MCF 10A (cell line): ENCODE data around the gene TIFAB. TPM values are rescaled to one million over a fixed set of nuclear protein-coding genes. Genes with fewer than 3 reads are reported as not detected.

Source experiments
- BruUV-seq: library from RNA; stranded (reverse); fragments of 400-500 nt; replicated peaks from 2 replicates; lab custom pipeline; 2021; lab: Mats Ljungman, UMichigan
- CTCF ChIA-PET: fragments of 300-600 bp; sonication (Branson Sonifier 250); formaldehyde crosslinking; extraction: SDS; loops from one replicate; lab custom pipeline; 2021; ENCODE audit warnings: antibody characterized with exemption, inconsistent platforms; lab: Yijun Ruan, JAX
- POLR2A ChIA-PET: fragments of 300-600, 350-650 bp; sonication (Branson Sonifier 250); formaldehyde crosslinking; extraction: SDS; loops from one replicate; lab custom pipeline; 2020; ENCODE audit warnings: antibody characterized with exemption, inconsistent platforms; lab: Yijun Ruan, JAX
- DNase-seq: peaks from one replicate; pipeline ENCODE4 v3.0.0-alpha.2; 2018; ENCODE audit not compliant: unreplicated experiment
- H3K27ac Mint-ChIP-seq: one replicate; pipeline ENCODE4 v1.8.0; 2022; ENCODE audit warnings: mild to moderate bottlenecking, low read depth, mixed read lengths; ENCODE audit not compliant: unreplicated experiment
- H3K27me3 Mint-ChIP-seq: one replicate; pipeline ENCODE4 v1.8.0; 2022; ENCODE audit warnings: mixed read lengths; ENCODE audit not compliant: insufficient read depth, unreplicated experiment
- H3K36me3 Mint-ChIP-seq: one replicate; pipeline ENCODE4 v1.8.0; 2022; ENCODE audit warnings: mild to moderate bottlenecking, moderate library complexity, mixed read lengths; ENCODE audit not compliant: insufficient read depth, unreplicated experiment
- H3K4me1 Mint-ChIP-seq: one replicate; pipeline ENCODE4 v1.8.0; 2022; ENCODE audit warnings: mixed read lengths; ENCODE audit not compliant: insufficient read depth, unreplicated experiment
- H3K4me3 Mint-ChIP-seq: one replicate; pipeline ENCODE4 v1.8.0; 2022; ENCODE audit warnings: mild to moderate bottlenecking, moderate library complexity, mixed read lengths; ENCODE audit not compliant: unreplicated experiment
- H3K9me3 Mint-ChIP-seq: one replicate; pipeline ENCODE4 v1.8.0; 2022; ENCODE audit warnings: mixed read lengths; ENCODE audit not compliant: unreplicated experiment
- CTCF ChIP-seq: fragments of 200-600 bp; IDR thresholded peaks from one replicate; pipeline ENCODE4 v1.8.0; 2022; ENCODE audit warnings: antibody characterized with exemption, mild to moderate bottlenecking; ENCODE audit not compliant: unreplicated experiment
- intact Hi-C: fragments of 100-400 bp; cut with micrococcal nuclease; formaldehyde crosslinking; loops from 2 replicates; pipeline ENCODE4 v1.14.1; 2022
- total RNA-seq: library from RNA; stranded (reverse); gene quantifications from 2 replicates; pipeline ENCODE4 v1.2.3, GENCODE V29; 2022

TIFAB gene
- total RNA-seq, 1 experiment from 2014 or later, result not detected

- ChIA-PET POLR2A (interaction anchor here (0.6 to 1.2 kb wide), 3 partner anchors 15 to 1258 kb away, joined by 3 read pairs; no protein-coding TSS in a partner anchor), CTCF (interaction anchor here (0.6 to 7.6 kb wide), 12 partner anchors 13 to 527 kb away, joined by 3 to 60 read pairs (median 5); no protein-coding TSS in a partner anchor)
- TF ChIP-seq CTCF, result no peak
- peaks cover 10% of the 10 kb centered on the region for H3K4me1 Mint-ChIP-seq
- H3K9me3 Mint-ChIP-seq, result no peaks in the 10 kb centered on the region
- H3K27ac Mint-ChIP-seq, result no peak overlapping the region
- no peaks in the 10 kb centered on the region for H3K27me3 Mint-ChIP-seq
- H3K4me3 Mint-ChIP-seq, result no peak overlapping the region
- DNase-seq, result no peak
- H3K36me3 Mint-ChIP-seq, result no peaks in the 10 kb centered on the region
- intact Hi-C loops, result no loop called here
- BruUV-seq, result no TSS peak
Measured at GRCh38 chr5:135438636-135439221, 13.4 kb downstream of the TIFAB start.

- no TSS peak for BruUV-seq
- Mint-ChIP-seq H3K36me3 (no peaks in the 10 kb centered on the region), H3K9me3 (no peaks in the 10 kb centered on the region), H3K27me3 (no peaks in the 10 kb centered on the region), H3K4me3 (no peak overlapping the region), H3K27ac (no peak overlapping the region), H3K4me1 (peaks cover 10% of the 10 kb centered on the region)
- DNase-seq, result peak; percentile 74
- no peak for TF ChIP-seq CTCF
- intact Hi-C loops, result no loop called here
- CTCF ChIA-PET, result interaction anchor here (0.6 to 7.6 kb wide), 13 partner anchors 12 to 562 kb away, joined by 3 to 60 read pairs (median 5); no protein-coding TSS in a partner anchor
- POLR2A ChIA-PET, result interaction anchor here (1.0 kb wide), 1 partner anchor 34 kb away, joined by 3 read pairs; no protein-coding TSS in a partner anchor
Measured at GRCh38 chr5:135437796-135438560, 14.2 kb downstream of the TIFAB start.

GRCh38 chr5:135437422-135437795 lies 14.7 kb downstream of the TIFAB start:
- no peak overlapping the region for H3K4me3 Mint-ChIP-seq
- DNase-seq, result no peak
- BruUV-seq, result no TSS peak
- intact Hi-C loops, result no loop called here
- H3K9me3 Mint-ChIP-seq, result no peaks in the 10 kb centered on the region
- no peaks in the 10 kb centered on the region for H3K36me3 Mint-ChIP-seq
- no peaks in the 10 kb centered on the region for H3K27me3 Mint-ChIP-seq
- H3K27ac Mint-ChIP-seq, result no peak overlapping the region
- peaks cover 10% of the 10 kb centered on the region for H3K4me1 Mint-ChIP-seq
- no peak for TF ChIP-seq CTCF
- ChIA-PET POLR2A (interaction anchor here (1.0 kb wide), 1 partner anchor 33 kb away, joined by 3 read pairs; no protein-coding TSS in a partner anchor), CTCF (interaction anchor here (0.6 to 7.6 kb wide), 9 partner anchors 11 to 717 kb away, joined by 3 to 60 read pairs (median 3); no protein-coding TSS in a partner anchor)

- H3K4me3 Mint-ChIP-seq, result no peak overlapping the region
- TF ChIP-seq CTCF, result no peak
- no TSS peak for BruUV-seq
- no peaks in the 10 kb centered on the region for H3K27me3 Mint-ChIP-seq
- H3K27ac Mint-ChIP-seq, result no peak overlapping the region
- intact Hi-C loops, result no loop called here
- H3K36me3 Mint-ChIP-seq, result no peaks in the 10 kb centered on the region
- CTCF ChIA-PET, result interaction anchor here (0.9 to 7.6 kb wide), 5 partner anchors 11 to 717 kb away, joined by 3 to 60 read pairs (median 3); no protein-coding TSS in a partner anchor
- POLR2A ChIA-PET, result no interaction called here
- no peak for DNase-seq
- H3K4me1 Mint-ChIP-seq, result peaks cover 10% of the 10 kb centered on the region
- H3K9me3 Mint-ChIP-seq, result no peaks in the 10 kb centered on the region
Measured at GRCh38 chr5:135436951-135437418, 15.2 kb downstream of the TIFAB start.
